Nephron progenitor cell (in vitro differentiated cells): ENCODE results near the gene PKD1L1.
"Not testable (repeated sequence)": the region's sequence is repeated elsewhere in the genome, so short reads cannot be mapped to it uniquely, and the experiment has no call there.

Experiments used
- DNase-seq: peaks from one replicate; pipeline ENCODE4 v3.0.0; 2021
- H3K27ac Mint-ChIP-seq: 2 replicates; pipeline ENCODE4 v1.8.0; 2021; ENCODE audit warnings: mild to moderate bottlenecking, moderate library complexity, mixed read lengths
- H3K27me3 Mint-ChIP-seq: 2 replicates; pipeline ENCODE4 v1.8.0; 2021; ENCODE audit warnings: mild to moderate bottlenecking, low read depth, mixed read lengths; ENCODE audit not compliant: poor library complexity
- H3K36me3 Mint-ChIP-seq: 2 replicates; pipeline ENCODE4 v1.8.0; 2021; ENCODE audit warnings: low read depth, mixed read lengths
- H3K4me1 Mint-ChIP-seq: 2 replicates; pipeline ENCODE4 v1.8.0; 2021; ENCODE audit warnings: mixed read lengths
- H3K4me3 Mint-ChIP-seq: 2 replicates; pipeline ENCODE4 v1.8.0; 2021; ENCODE audit warnings: mild to moderate bottlenecking, moderate library complexity, mixed read lengths
- H3K9me3 Mint-ChIP-seq: 2 replicates; pipeline ENCODE4 v1.8.0; 2021; ENCODE audit warnings: mild to moderate bottlenecking, moderate library complexity, mixed read lengths
- CTCF ChIP-seq: fragments of 200-600 bp; sonication (generic); IDR thresholded peaks from 2 replicates; pipeline ENCODE4 v1.5.0; 2021; ENCODE audit warnings: antibody characterized with exemption

PKD1L1 gene

GRCh38 chr7:47757921-47758411, 190.3 kb downstream of the PKD1L1 start:
- H3K27me3 Mint-ChIP-seq = peaks cover 3% of the 10 kb centered on the region
- H3K4me3 Mint-ChIP-seq = no peak overlapping the region
- H3K36me3 Mint-ChIP-seq = peaks cover 5% of the 10 kb centered on the region
- TF ChIP-seq CTCF = no peak
- H3K27ac Mint-ChIP-seq = peak overlapping the region; percentile 95
- H3K4me1 Mint-ChIP-seq = peaks cover 26% of the 10 kb centered on the region
- DNase-seq = no peak
- peaks cover 6% of the 10 kb centered on the region for H3K9me3 Mint-ChIP-seq

- no peak for DNase-seq
- H3K27ac Mint-ChIP-seq = no peak overlapping the region
These were observed 191.6 kb downstream of the PKD1L1 start for GRCh38 chr7:47756636-47757035.

GRCh38 chr7:47755248-47755647, 193.0 kb downstream of the PKD1L1 start:
- no peak for DNase-seq
- H3K4me3 Mint-ChIP-seq = no peak overlapping the region
- no peak for TF ChIP-seq CTCF
- H3K27ac Mint-ChIP-seq = no peak overlapping the region
- peaks cover 15% of the 10 kb centered on the region for H3K36me3 Mint-ChIP-seq
- H3K4me1 Mint-ChIP-seq = peaks cover 20% of the 10 kb centered on the region
- peaks cover 26% of the 10 kb centered on the region for H3K9me3 Mint-ChIP-seq
- H3K27me3 Mint-ChIP-seq = peaks cover 10% of the 10 kb centered on the region

More at GRCh38 chr7:47756636-47757035, 191.6 kb downstream of the PKD1L1 start:
- TF ChIP-seq CTCF = no peak
- Mint-ChIP-seq H3K36me3 (peaks cover 10% of the 10 kb centered on the region), H3K27me3 (peaks cover 8% of the 10 kb centered on the region), H3K4me1 (peaks cover 20% of the 10 kb centered on the region), H3K9me3 (peaks cover 17% of the 10 kb centered on the region), H3K4me3 (no peak overlapping the region)

- H3K4me3 Mint-ChIP-seq, DNase-seq, H3K27ac Mint-ChIP-seq: not testable (repeated sequence)
- Mint-ChIP-seq H3K4me1 (peaks cover 21% of the 10 kb centered on the region), H3K9me3 (peaks cover 26% of the 10 kb centered on the region), H3K27me3 (peaks cover 14% of the 10 kb centered on the region), H3K36me3 (peaks cover 15% of the 10 kb centered on the region)
These were observed 196.5 kb downstream of the PKD1L1 start for GRCh38 chr7:47751724-47752123.

- Mint-ChIP-seq H3K36me3 (peaks cover 15% of the 10 kb centered on the region), H3K4me3 (no peak overlapping the region), H3K27me3 (peaks cover 13% of the 10 kb centered on the region), H3K4me1 (peaks cover 22% of the 10 kb centered on the region), H3K9me3 (peaks cover 26% of the 10 kb centered on the region), H3K27ac (no peak overlapping the region)
- DNase-seq = no peak
- no peak for TF ChIP-seq CTCF
These were observed 197.2 kb downstream of the PKD1L1 start for GRCh38 chr7:47751043-47751442.

- Mint-ChIP-seq H3K9me3 (peaks cover 21% of the 10 kb centered on the region), H3K4me3 (no peak overlapping the region), H3K36me3 (peaks cover 10% of the 10 kb centered on the region), H3K27ac (no peak overlapping the region), H3K27me3 (peaks cover 10% of the 10 kb centered on the region), H3K4me1 (peaks cover 41% of the 10 kb centered on the region)
- no peak for DNase-seq
- no peak for TF ChIP-seq CTCF
These were observed 200.2 kb downstream of the PKD1L1 start for GRCh38 chr7:47748041-47748440.
